WTC11 (cell line): ENCODE data around the gene ASTN1. TPM values are rescaled to one million over a fixed set of nuclear protein-coding genes. Genes with fewer than 3 reads are reported as not detected.

ENCODE experiments used
- ATAC-seq: fragments of 200-7000 bp; cut with Tn5 transposase; 2 replicates; pipeline ENCODE4 v1.10.0; 2021; ENCODE audit warnings: mild to moderate bottlenecking, moderate library complexity
- CTCF ChIA-PET: fragments of 300-600 bp; sonication (Branson Sonifier 250); formaldehyde crosslinking; loops from one replicate; lab custom pipeline; 2021; ENCODE audit warnings: antibody characterized with exemption; lab: Charles Lee
- POLR2A ChIA-PET: fragments of 350-600 bp; sonication (Branson Sonifier 250); formaldehyde crosslinking; loops from one replicate; lab custom pipeline; 2021; ENCODE audit warnings: antibody characterized with exemption; lab: Charles Lee
- DNase-seq: peaks from one replicate; pipeline ENCODE4 v3.0.0; 2021; ENCODE audit warnings: low spot score
- H3K27ac Mint-ChIP-seq: 2 replicates; pipeline ENCODE4 v1.8.0; 2021; ENCODE audit warnings: mixed read lengths
- H3K27me3 Mint-ChIP-seq: 2 replicates; pipeline ENCODE4 v1.8.0; 2021; ENCODE audit warnings: low read depth, mild to moderate bottlenecking, moderate library complexity, mixed read lengths
- H3K36me3 Mint-ChIP-seq: 2 replicates; pipeline ENCODE4 v1.8.0; 2021; ENCODE audit warnings: mixed read lengths
- H3K4me1 Mint-ChIP-seq: 2 replicates; pipeline ENCODE4 v1.8.0; 2022; ENCODE audit warnings: mixed read lengths
- H3K4me3 Mint-ChIP-seq: 2 replicates; pipeline ENCODE4 v1.8.0; 2021; ENCODE audit warnings: mild to moderate bottlenecking, moderate library complexity, mixed read lengths
- H3K9me3 Mint-ChIP-seq: 2 replicates; pipeline ENCODE4 v1.8.0; 2021; ENCODE audit warnings: mixed read lengths
- FOXJ3 ChIP-seq: sonication (generic); formaldehyde crosslinking; IDR thresholded peaks from 2 replicates; pipeline ENCODE4 v1.9.0; 2021; ENCODE audit warnings: missing genetic modification reagents, mild to moderate bottlenecking, borderline replicate concordance
- GTF2I ChIP-seq: fragments of 250-450 bp; sonication (Bioruptor Pico); conservative IDR thresholded peaks from 2 replicates; pipeline ENCODE4 v1.4.0; 2021; ENCODE audit warnings: mild to moderate bottlenecking
- HMGA2 ChIP-seq: fragments of 250-450 bp; sonication (Bioruptor Pico); IDR thresholded peaks from 2 replicates; pipeline ENCODE4 v1.4.0; 2021; ENCODE audit warnings: mild to moderate bottlenecking, moderate library complexity
- IRF2 ChIP-seq: sonication (generic); formaldehyde crosslinking; IDR thresholded peaks from 2 replicates; pipeline ENCODE4 v1.8.0; 2022; ENCODE audit warnings: low read depth, missing genetic modification reagents, borderline replicate concordance
- NFATC4 ChIP-seq: fragments of 250-450 bp; sonication (Bioruptor Pico); IDR thresholded peaks from 2 replicates; pipeline ENCODE4 v1.9.0; 2021; ENCODE audit warnings: mild to moderate bottlenecking
- NFE2L1 ChIP-seq: sonication (generic); formaldehyde crosslinking; IDR thresholded peaks from 2 replicates; pipeline ENCODE4 v1.8.1; 2023; ENCODE audit warnings: missing genetic modification reagents
- NFYB ChIP-seq: sonication (generic); formaldehyde crosslinking; conservative IDR thresholded peaks from 2 replicates; pipeline ENCODE4 v1.8.0; 2022; ENCODE audit warnings: low read depth, missing genetic modification reagents
- NR1H2 ChIP-seq: sonication (generic); formaldehyde crosslinking; IDR thresholded peaks from 2 replicates; pipeline ENCODE4 v1.9.0; 2021; ENCODE audit warnings: mild to moderate bottlenecking, moderate library complexity, missing genetic modification reagents
- PRRX2 ChIP-seq: fragments of 250-450 bp; sonication (Bioruptor Pico); IDR thresholded peaks from 2 replicates; pipeline ENCODE4 v1.8.0; 2021; ENCODE audit warnings: mild to moderate bottlenecking
- RELA ChIP-seq: sonication (generic); formaldehyde crosslinking; IDR thresholded peaks from 2 replicates; pipeline ENCODE4 v1.8.1; 2022; ENCODE audit warnings: missing genetic modification reagents, mild to moderate bottlenecking, borderline replicate concordance
- TP53 ChIP-seq: sonication (generic); formaldehyde crosslinking; IDR thresholded peaks from 2 replicates; pipeline ENCODE4 v1.8.1; 2023; ENCODE audit warnings: mild to moderate bottlenecking, missing genetic modification reagents
- ZNF263 ChIP-seq: sonication (generic); formaldehyde crosslinking; IDR thresholded peaks from 2 replicates; pipeline ENCODE4 v1.8.1; 2022; ENCODE audit warnings: low read depth, mild to moderate bottlenecking, moderate library complexity, missing genetic modification reagents
- ZNF416 ChIP-seq: fragments of 250-450 bp; sonication (Bioruptor Pico); IDR thresholded peaks from 2 replicates; pipeline ENCODE4 v1.9.0; 2021; ENCODE audit warnings: mild to moderate bottlenecking, inconsistent platforms
- total RNA-seq: library from RNA; stranded (reverse); gene quantifications from 3 replicates; pipeline ENCODE4 v1.2.3, GENCODE V29; 2021
- TF ChIP-seq, protein P1 (sequence below): sonication (generic); formaldehyde crosslinking; IDR thresholded peaks from 2 replicates; pipeline ENCODE4 v1.8.1; 2022; ENCODE audit warnings: missing genetic modification reagents, borderline replicate concordance
- TF ChIP-seq, protein P2 (sequence below): fragments of 250-450 bp; sonication (Bioruptor Pico); conservative IDR thresholded peaks from 2 replicates; pipeline ENCODE4 v1.9.0; 2021; ENCODE audit warnings: mild to moderate bottlenecking
- TF ChIP-seq, protein P3 (sequence below): fragments of 200-600 bp; IDR thresholded peaks from 2 replicates; pipeline ENCODE4 v1.8.0; 2022; ENCODE audit warnings: antibody characterized with exemption
- TF ChIP-seq, protein P4 (sequence below): sonication (generic); formaldehyde crosslinking; IDR thresholded peaks from 2 replicates; pipeline ENCODE4 v1.8.1; 2022; ENCODE audit warnings: mild to moderate bottlenecking, missing genetic modification reagents, moderate library complexity, borderline replicate concordance
- TF ChIP-seq, protein P5 (sequence below): sonication (generic); formaldehyde crosslinking; IDR thresholded peaks from 2 replicates; pipeline ENCODE4 v1.8.0; 2023; ENCODE audit warnings: missing genetic modification reagents

ASTN1 gene
- total RNA-seq, 1 experiment from 2014 or later, result 3.4 TPM

DNA sequence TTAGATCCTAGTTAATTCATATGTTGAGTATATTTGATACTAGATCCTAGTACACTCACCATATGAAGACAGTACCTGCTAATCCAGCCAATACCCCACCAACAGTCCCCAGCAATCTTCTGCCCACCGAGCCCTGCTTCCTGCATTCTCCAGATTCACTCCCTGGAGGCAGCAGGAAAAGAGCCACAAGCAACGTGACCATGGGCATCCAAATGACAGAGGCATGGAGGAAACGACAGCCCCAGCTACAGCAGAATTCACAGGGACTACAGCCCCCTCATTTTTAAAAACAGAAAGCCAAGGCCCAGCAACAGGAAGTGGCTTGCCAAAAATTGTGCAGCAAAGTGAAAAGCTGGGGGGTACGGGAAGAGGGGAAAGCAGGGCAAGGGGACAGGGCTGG lies 29.3 kb downstream of the ASTN1 start (continued):
- TF ChIP-seq, protein P1, sequence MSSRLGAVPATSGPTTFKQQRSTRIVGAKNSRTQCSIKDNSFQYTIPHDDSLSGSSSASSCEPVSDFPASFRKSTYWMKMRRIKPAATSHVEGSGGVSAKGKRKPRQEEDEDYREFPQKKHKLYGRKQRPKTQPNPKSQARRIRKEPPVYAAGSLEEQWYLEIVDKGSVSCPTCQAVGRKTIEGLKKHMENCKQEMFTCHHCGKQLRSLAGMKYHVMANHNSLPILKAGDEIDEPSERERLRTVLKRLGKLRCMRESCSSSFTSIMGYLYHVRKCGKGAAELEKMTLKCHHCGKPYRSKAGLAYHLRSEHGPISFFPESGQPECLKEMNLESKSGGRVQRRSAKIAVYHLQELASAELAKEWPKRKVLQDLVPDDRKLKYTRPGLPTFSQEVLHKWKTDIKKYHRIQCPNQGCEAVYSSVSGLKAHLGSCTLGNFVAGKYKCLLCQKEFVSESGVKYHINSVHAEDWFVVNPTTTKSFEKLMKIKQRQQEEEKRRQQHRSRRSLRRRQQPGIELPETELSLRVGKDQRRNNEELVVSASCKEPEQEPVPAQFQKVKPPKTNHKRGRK, result no peak
- TF ChIP-seq, protein P2, sequence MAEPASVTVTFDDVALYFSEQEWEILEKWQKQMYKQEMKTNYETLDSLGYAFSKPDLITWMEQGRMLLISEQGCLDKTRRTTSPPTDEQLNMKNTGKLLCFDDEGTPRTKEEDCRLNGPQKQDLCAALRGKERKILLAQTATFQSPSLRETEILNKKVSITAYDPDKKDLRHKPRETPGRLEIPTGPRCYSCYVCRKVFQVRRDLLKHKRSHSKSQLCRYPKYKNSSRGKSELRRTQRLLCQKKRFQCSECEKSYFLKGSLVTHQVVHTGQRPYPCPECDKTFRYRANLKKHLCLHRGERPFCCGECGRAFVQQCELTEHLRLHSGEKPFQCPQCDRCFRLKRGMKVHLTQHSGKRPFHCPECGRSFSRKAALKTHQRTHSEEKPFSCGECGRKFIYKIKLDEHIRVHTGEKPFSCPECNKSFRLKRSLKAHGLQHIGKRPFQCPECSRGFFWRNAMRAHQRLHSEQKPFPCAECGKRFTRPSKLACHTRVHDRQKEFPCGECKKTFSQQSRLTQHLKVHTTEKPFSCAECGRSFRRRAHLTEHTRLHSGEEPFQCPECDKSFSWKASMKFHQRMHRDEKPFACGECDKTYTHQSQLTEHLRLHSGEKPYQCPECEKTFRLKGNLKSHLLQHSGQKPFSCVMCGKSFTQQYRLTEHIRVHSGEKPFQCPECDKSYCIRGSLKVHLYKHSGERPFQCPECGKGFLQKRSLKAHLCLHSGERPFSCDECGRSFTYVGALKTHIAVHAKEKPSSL (CRISPR knock-in tag), result no peak
- TF ChIP-seq NFATC4 (CRISPR knock-in tag) (no peak), FOXJ3 (no peak)
- TF ChIP-seq, all 79 proteins: peak for 0

DNA sequence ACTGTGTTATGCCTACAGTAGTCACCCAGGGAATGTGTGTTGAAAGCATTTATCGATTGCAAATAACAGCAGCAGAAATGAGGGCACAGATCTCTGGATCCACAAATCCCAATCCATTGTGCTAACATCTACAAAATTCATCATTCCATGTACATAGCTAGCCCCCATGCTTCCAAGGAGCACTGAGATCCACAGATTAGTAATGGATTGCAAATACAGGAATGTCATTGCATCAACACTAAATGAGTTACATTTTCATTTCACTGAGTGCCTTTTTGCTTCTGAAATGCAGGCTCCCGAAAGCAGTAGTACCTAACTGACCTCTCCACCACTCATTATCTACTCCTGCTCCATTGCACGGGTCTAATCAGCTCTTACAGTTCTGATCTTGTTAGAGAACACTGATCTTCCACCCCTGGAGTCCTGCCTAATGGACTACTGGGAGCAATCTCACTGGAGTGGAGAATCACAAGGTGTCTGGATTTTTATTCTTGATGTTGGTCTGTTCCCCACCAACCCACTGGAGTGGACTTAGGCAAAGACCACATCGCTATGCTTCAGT lies 30.5 kb downstream of the ASTN1 start:
- ChIA-PET POLR2A (no interaction called here), CTCF (no interaction called here)
- H3K27ac Mint-ChIP-seq, result no peak overlapping the region
- H3K36me3 Mint-ChIP-seq, result no peaks in the 10 kb centered on the region
- ATAC-seq (no peak), DNase-seq (no peak)
- no peak for TF ChIP-seq TP53 (CRISPR knock-in tag)
- no peak for TF ChIP-seq ZNF416 (CRISPR knock-in tag)
- TF ChIP-seq NFATC4 (CRISPR knock-in tag), result no peak
- TF ChIP-seq NR1H2 (CRISPR knock-in tag), result no peak
- TF ChIP-seq RELA (CRISPR knock-in tag), result no peak
- TF ChIP-seq NFE2L1, result no peak
- TF ChIP-seq, protein P3, sequence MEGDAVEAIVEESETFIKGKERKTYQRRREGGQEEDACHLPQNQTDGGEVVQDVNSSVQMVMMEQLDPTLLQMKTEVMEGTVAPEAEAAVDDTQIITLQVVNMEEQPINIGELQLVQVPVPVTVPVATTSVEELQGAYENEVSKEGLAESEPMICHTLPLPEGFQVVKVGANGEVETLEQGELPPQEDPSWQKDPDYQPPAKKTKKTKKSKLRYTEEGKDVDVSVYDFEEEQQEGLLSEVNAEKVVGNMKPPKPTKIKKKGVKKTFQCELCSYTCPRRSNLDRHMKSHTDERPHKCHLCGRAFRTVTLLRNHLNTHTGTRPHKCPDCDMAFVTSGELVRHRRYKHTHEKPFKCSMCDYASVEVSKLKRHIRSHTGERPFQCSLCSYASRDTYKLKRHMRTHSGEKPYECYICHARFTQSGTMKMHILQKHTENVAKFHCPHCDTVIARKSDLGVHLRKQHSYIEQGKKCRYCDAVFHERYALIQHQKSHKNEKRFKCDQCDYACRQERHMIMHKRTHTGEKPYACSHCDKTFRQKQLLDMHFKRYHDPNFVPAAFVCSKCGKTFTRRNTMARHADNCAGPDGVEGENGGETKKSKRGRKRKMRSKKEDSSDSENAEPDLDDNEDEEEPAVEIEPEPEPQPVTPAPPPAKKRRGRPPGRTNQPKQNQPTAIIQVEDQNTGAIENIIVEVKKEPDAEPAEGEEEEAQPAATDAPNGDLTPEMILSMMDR, result no peak
- TF ChIP-seq, protein P4, sequence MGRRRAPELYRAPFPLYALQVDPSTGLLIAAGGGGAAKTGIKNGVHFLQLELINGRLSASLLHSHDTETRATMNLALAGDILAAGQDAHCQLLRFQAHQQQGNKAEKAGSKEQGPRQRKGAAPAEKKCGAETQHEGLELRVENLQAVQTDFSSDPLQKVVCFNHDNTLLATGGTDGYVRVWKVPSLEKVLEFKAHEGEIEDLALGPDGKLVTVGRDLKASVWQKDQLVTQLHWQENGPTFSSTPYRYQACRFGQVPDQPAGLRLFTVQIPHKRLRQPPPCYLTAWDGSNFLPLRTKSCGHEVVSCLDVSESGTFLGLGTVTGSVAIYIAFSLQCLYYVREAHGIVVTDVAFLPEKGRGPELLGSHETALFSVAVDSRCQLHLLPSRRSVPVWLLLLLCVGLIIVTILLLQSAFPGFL (CRISPR knock-in tag), result no peak
- TF ChIP-seq, protein P5, sequence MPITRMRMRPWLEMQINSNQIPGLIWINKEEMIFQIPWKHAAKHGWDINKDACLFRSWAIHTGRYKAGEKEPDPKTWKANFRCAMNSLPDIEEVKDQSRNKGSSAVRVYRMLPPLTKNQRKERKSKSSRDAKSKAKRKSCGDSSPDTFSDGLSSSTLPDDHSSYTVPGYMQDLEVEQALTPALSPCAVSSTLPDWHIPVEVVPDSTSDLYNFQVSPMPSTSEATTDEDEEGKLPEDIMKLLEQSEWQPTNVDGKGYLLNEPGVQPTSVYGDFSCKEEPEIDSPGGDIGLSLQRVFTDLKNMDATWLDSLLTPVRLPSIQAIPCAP, result no peak
- TF ChIP-seq NFYB (CRISPR knock-in tag), result no peak
- no peak for TF ChIP-seq ZNF263
- TF ChIP-seq, protein P1, result no peak
- TF ChIP-seq PRRX2 (CRISPR knock-in tag), result no peak
- no peak for TF ChIP-seq IRF2
- TF ChIP-seq GTF2I (CRISPR knock-in tag), result no peak
- no peak for TF ChIP-seq HMGA2 (CRISPR knock-in tag)
- H3K27me3 Mint-ChIP-seq, result no peaks in the 10 kb centered on the region
- H3K4me3 Mint-ChIP-seq, result no peak overlapping the region
- H3K9me3 Mint-ChIP-seq, result no peaks in the 10 kb centered on the region
- peaks cover 11% of the 10 kb centered on the region for H3K4me1 Mint-ChIP-seq
